ENCODE results near the gene FBXL13. TPM values are rescaled to one million over a fixed set of nuclear protein-coding genes. Genes with fewer than 3 reads are reported as not detected.
"Not testable (repeated sequence)": the region's sequence is repeated elsewhere in the genome, so short reads cannot be mapped to it uniquely, and the experiment has no call there.

Gene FBXL13
- total and polyA plus RNA-seq, 5 experiments from 2014 or later: 0.28 to 3.3 (median 1.3) TPM

GRCh38 chr7:102974366-102975236 lies 100.0 kb downstream of the FBXL13 start:
- no peak for ATAC-seq
- no peak overlapping the region for H3K27ac Mint-ChIP-seq
- H3K27me3 Mint-ChIP-seq: peaks cover 0 to 4% (median 0%) of the 10 kb centered on the region in 5 donors
- H3K9me3 Mint-ChIP-seq: peaks cover 0 to 1% (median 0%) of the 10 kb centered on the region in 9 donors
- POLR2A ChIA-PET: no interaction called here
- peaks cover 0 to 6% (median 0%) of the 10 kb centered on the region in 4 donors for H3K4me1 Mint-ChIP-seq
- H3K36me3 Mint-ChIP-seq: peaks cover 0 to 2% (median 0%) of the 10 kb centered on the region in 3 donors
- no peak overlapping the region for H3K4me3 Mint-ChIP-seq
- DNase-seq: no peak

DNA sequence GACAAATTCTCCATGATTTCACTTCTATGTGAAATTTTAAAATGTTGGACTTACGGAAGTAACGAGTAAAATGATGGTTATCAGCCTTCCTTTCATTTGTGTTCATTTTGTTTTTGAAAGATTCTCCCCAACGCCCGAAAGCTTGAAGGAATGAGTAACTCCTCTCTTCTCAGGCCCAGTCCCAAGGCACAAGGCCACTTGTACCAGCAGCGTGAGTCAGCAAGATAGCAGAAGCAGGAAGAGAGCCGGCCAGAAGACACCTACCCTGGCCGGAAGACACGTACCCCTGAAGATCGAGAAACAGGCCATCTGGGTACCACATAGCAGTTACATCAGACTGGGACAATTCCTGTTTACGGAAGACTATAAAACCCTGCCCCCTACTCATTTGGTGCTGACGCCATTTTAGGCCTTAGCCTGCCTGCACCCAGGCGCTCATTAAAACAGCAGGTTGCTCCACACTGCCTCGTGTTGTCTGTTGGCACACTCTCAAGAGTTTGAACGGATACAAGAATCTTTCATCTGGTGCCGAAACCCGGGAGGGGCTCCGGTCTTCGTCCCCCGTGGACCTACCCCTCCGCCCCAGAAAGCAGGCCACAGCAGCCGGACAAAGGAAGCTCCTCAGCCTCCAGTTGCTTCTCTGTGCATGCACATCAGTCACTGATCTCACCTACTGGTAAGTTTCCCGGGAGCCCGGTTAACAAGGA lies 101.3 kb downstream of the FBXL13 start:
- peaks cover 0 to 5% (median 0%) of the 10 kb centered on the region in 5 donors for H3K27me3 Mint-ChIP-seq
- H3K36me3 Mint-ChIP-seq: no peaks in the 10 kb centered on the region
- POLR2A ChIA-PET: no interaction called here
- ATAC-seq: no peak
- no peak overlapping the region for H3K27ac Mint-ChIP-seq
- no peak for DNase-seq
- H3K4me3 Mint-ChIP-seq: no peak overlapping the region
- H3K4me1 Mint-ChIP-seq: peaks cover 0 to 6% (median 0%) of the 10 kb centered on the region in 4 donors
- peaks cover 0 to 1% (median 0%) of the 10 kb centered on the region in 9 donors for H3K9me3 Mint-ChIP-seq

- Mint-ChIP-seq H3K9me3 (no peaks in the 10 kb centered on the region), H3K27me3 (peaks cover 0 to 1% (median 0%) of the 10 kb centered on the region in 5 donors), H3K27ac (no peak overlapping the region), H3K36me3 (peaks cover 0 to 6% (median 0%) of the 10 kb centered on the region in 3 donors), H3K4me3 (no peak overlapping the region), H3K4me1 (no peaks in the 10 kb centered on the region)
- POLR2A ChIA-PET: no interaction called here
- no peak for DNase-seq
- no peak for ATAC-seq
These were observed 106.8 kb downstream of the FBXL13 start for GRCh38 chr7:102967798-102968197.

- Mint-ChIP-seq H3K27ac (no peak overlapping the region), H3K27me3 (peaks cover 0 to 1% (median 0%) of the 10 kb centered on the region in 5 donors), H3K4me3 (no peak overlapping the region), H3K36me3 (peaks cover 0 to 10% (median 6%) of the 10 kb centered on the region in 3 donors), H3K4me1 (no peaks in the 10 kb centered on the region), H3K9me3 (peaks cover 0 to 5% (median 0%) of the 10 kb centered on the region in 9 donors)
- POLR2A ChIA-PET: no interaction called here
- DNase-seq: no peak
- ATAC-seq: no peak
These were observed 108.1 kb downstream of the FBXL13 start for GRCh38 chr7:102966465-102966864.

DNA sequence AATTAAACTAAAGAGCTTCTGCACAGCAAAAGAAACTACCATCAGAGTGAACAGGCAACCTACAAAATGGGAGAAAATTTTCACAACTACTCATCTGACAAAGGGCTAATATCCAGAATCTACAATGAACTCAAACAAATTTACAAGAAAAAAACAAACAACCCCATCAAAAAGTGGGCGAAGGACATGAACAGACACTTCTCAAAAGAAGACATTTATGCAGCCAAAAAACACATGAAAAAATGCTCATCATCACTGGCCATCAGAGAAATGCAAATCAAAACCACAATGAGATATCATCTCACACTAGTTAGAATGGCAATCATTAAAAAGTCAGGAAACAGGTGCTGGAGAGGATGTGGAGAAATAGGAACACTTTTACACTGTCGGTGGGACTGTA lies 112.6 kb downstream of the FBXL13 start:
- ATAC-seq, H3K27ac Mint-ChIP-seq, H3K9me3 Mint-ChIP-seq, DNase-seq, H3K27me3 Mint-ChIP-seq, H3K4me1 Mint-ChIP-seq, POLR2A ChIA-PET, H3K36me3 Mint-ChIP-seq, H3K4me3 Mint-ChIP-seq: not testable (repeated sequence)

DNA sequence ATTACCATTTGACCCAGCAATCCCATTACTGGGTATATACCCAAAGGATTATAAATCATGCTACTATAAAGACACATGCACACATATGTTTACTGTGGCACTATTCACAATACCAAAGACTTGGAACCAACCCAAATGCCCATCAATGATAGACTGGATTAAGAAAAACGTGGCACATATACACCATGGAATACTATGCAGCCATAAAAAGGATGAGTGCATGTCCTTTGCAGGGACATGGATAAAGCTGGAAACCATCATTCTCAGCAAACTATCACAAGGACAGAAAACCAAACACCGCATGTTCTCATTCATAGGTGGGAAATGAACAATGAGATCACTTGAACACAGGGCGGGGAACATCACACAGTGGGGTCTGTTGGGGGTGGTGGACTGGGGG lies 116.6 kb downstream of the FBXL13 start:
- DNase-seq, H3K4me3 Mint-ChIP-seq, H3K27me3 Mint-ChIP-seq, POLR2A ChIA-PET, H3K27ac Mint-ChIP-seq, ATAC-seq, H3K4me1 Mint-ChIP-seq: not testable (repeated sequence)
- Mint-ChIP-seq H3K36me3 (peaks cover 14 to 40% (median 36%) of the 10 kb centered on the region in 3 donors), H3K9me3 (peaks cover 9 to 44% (median 38%) of the 10 kb centered on the region in 9 donors)

GRCh38 chr7:102954359-102954758 lies 120.2 kb downstream of the FBXL13 start:
- H3K4me1 Mint-ChIP-seq, ATAC-seq, H3K4me3 Mint-ChIP-seq, DNase-seq, POLR2A ChIA-PET, H3K27me3 Mint-ChIP-seq, H3K27ac Mint-ChIP-seq: not testable (repeated sequence)
- H3K36me3 Mint-ChIP-seq: peaks cover 8 to 52% (median 44%) of the 10 kb centered on the region in 3 donors
- H3K9me3 Mint-ChIP-seq: peaks cover 10 to 51% (median 41%) of the 10 kb centered on the region in 9 donors

- H3K4me3 Mint-ChIP-seq: no peak overlapping the region
- POLR2A ChIA-PET: no interaction called here
- H3K36me3 Mint-ChIP-seq: peaks cover 8 to 54% (median 44%) of the 10 kb centered on the region in 3 donors
- peaks cover 10 to 51% (median 41%) of the 10 kb centered on the region in 9 donors for H3K9me3 Mint-ChIP-seq
- ATAC-seq (no peak), DNase-seq (no peak)
- H3K27ac Mint-ChIP-seq: no peak overlapping the region
- peaks cover 0 to 3% (median 0%) of the 10 kb centered on the region in 5 donors for H3K27me3 Mint-ChIP-seq
- peaks cover 0 to 1% (median 0%) of the 10 kb centered on the region in 4 donors for H3K4me1 Mint-ChIP-seq
These were observed 121.2 kb downstream of the FBXL13 start for GRCh38 chr7:102953406-102953805.

- Mint-ChIP-seq H3K4me1 (peaks cover 0 to 1% (median 0%) of the 10 kb centered on the region in 4 donors), H3K9me3 (peaks cover 10 to 49% (median 35%) of the 10 kb centered on the region in 9 donors), H3K27me3 (peaks cover 0 to 3% (median 0%) of the 10 kb centered on the region in 5 donors), H3K4me3 (no peak overlapping the region), H3K27ac (no peak overlapping the region), H3K36me3 (peaks cover 8 to 48% (median 42%) of the 10 kb centered on the region in 3 donors)
- no peak for DNase-seq
- no peak for ATAC-seq
- POLR2A ChIA-PET: no interaction called here
These were observed 122.8 kb downstream of the FBXL13 start for GRCh38 chr7:102951839-102952238.

DNA sequence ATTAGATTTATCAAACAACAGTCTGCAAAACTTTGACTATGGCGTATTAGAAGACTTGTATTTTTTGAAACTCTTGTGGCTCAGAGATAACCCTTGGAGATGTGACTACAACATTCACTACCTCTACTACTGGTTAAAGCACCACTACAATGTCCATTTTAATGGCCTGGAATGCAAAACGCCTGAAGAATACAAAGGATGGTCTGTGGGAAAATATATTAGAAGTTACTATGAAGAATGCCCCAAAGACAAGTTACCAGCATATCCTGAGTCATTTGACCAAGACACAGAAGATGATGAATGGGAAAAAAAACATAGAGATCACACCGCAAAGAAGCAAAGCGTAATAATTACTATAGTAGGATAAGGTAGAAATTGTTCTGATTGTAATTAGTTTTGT lies 130.4 kb downstream of the FBXL13 start:
- peaks cover 0 to 6% (median 0%) of the 10 kb centered on the region in 3 donors for H3K36me3 Mint-ChIP-seq
- no peak for ATAC-seq
- DNase-seq: no peak
- no peak overlapping the region for H3K27ac Mint-ChIP-seq
- H3K4me3 Mint-ChIP-seq: no peak overlapping the region
- POLR2A ChIA-PET: no interaction called here
- H3K4me1 Mint-ChIP-seq: no peaks in the 10 kb centered on the region
- H3K27me3 Mint-ChIP-seq: no peaks in the 10 kb centered on the region
- H3K9me3 Mint-ChIP-seq: no peaks in the 10 kb centered on the region

DNA sequence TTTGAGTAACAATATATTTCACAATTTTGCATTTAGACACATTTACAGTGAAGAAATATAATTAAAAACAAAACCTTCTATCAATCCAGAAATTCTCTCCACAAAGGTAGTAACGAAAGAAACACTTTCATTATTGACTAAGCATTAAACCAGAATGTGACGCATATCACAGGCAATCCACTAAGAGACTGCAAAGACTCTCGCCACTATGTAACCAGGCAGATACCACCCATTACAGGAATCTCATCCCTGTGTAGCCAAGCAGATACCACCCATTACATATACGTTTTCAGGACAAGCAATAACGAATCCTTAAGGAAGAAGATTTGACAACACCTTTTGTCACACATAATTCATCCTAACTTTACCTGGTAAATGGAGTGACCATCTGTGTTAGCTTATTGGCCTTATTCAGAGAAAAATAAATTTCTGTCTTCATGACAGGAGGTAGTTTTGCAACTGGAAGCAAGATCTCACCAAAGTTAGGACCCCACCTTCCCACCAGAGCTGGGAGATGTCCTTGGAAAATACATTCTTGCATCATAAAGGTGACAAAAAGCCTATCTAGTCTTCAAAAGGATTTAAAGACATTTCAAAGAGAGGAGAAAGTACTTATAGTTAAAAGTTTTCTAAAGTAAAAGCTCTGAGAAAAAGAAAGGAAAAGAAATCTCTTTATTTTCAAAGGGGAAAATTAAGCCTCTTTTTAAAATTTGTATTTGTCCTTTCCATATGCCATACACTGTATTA lies 131.0 kb downstream of the FBXL13 start:
- Mint-ChIP-seq H3K36me3 (peaks cover 0 to 4% (median 0%) of the 10 kb centered on the region in 3 donors), H3K27me3 (no peaks in the 10 kb centered on the region), H3K9me3 (no peaks in the 10 kb centered on the region), H3K27ac (no peak overlapping the region), H3K4me3 (no peak overlapping the region), H3K4me1 (no peaks in the 10 kb centered on the region)
- ATAC-seq: no peak
- no peak for DNase-seq
- POLR2A ChIA-PET: no interaction called here

DNA sequence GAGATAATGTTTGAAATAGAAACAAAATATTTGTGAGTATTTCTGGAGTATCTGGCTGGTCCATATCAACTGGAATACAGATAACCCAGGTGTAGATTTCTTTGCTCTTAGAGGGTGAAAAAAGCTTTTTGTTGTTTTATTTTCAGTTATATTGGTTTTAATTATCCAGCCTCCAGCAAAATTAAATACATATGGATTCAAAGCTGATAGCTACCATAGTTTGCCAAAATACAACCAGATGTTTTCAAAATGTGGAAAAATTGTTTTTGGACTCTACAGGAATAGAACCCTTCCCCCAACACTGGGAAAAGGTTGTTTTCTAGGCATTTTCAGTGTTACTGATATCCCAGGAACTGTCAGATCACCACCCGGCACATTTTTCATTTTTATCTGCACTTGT lies 131.7 kb downstream of the FBXL13 start:
- no peak overlapping the region for H3K27ac Mint-ChIP-seq
- no peaks in the 10 kb centered on the region for H3K27me3 Mint-ChIP-seq
- H3K4me3 Mint-ChIP-seq: no peak overlapping the region
- POLR2A ChIA-PET: no interaction called here
- peaks cover 0 to 4% (median 0%) of the 10 kb centered on the region in 3 donors for H3K36me3 Mint-ChIP-seq
- no peaks in the 10 kb centered on the region for H3K9me3 Mint-ChIP-seq
- DNase-seq (no peak), ATAC-seq (no peak)
- no peaks in the 10 kb centered on the region for H3K4me1 Mint-ChIP-seq

Data from naive thymus-derived CD8-positive, alpha-beta T cell (primary cell).